Stimulated activated CD8-positive, alpha-beta memory T cell treated with anti-CD3 and anti-CD28 coated beads, Interleukin-15, amount 100 ng/mL, for 4 hours (primary cell): ENCODE measurements around the gene DPH7.
"Not testable (repeated sequence)": the region's sequence is repeated elsewhere in the genome, so short reads cannot be mapped to it uniquely, and the experiment has no call there.

Source experiments
- DNase-seq, 2 donors: peaks; one replicate each; pipeline ENCODE4 v3.0.0-alpha.2; 2020; ENCODE audit warnings: low read depth in 2 of 2

DPH7 gene

GRCh38 chr9:137580954-137581322 lies 2.2 kb upstream of the DPH7 start:
- DNase-seq = no peak

DNA sequence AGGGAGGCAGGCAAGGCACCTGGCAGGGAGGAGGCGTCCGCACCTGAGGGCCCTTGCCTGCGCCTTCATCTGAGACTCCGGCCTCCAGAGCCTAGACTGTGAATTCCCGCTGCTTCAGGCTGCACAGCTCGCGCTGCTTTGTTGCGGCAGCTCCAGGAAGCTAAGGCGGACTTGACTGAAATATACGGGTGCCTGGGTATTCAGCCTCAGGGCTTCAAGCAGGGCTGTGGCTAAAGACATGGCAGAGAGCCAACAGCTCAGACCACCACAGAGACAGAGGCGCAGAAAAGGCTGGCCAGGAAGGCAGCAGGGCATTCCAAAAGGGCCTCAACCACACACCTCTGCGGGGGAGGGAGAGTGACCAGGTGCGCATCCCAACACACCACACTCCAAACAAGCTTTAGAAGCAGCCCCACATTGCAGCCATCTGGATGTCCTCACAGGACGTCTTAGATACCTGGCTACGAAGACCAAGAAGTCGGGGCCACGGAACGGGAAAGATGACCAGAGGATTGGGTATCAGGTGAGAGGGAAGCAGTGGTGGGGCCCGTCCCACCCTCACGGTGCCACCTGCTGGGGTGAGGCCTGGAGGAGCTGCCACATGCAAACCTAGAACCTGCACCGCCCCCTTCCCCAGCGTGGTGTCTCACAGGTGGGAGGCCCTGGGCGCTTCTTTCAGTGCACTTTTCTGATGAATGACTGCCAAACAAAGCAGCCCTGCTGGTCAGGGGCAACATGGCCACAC lies 1.7 kb upstream of the DPH7 start:
- no peak for DNase-seq

GRCh38 chr9:137579259-137579604 lies 507 bp upstream of the DPH7 start:
- DNase-seq = no peak

DNA sequence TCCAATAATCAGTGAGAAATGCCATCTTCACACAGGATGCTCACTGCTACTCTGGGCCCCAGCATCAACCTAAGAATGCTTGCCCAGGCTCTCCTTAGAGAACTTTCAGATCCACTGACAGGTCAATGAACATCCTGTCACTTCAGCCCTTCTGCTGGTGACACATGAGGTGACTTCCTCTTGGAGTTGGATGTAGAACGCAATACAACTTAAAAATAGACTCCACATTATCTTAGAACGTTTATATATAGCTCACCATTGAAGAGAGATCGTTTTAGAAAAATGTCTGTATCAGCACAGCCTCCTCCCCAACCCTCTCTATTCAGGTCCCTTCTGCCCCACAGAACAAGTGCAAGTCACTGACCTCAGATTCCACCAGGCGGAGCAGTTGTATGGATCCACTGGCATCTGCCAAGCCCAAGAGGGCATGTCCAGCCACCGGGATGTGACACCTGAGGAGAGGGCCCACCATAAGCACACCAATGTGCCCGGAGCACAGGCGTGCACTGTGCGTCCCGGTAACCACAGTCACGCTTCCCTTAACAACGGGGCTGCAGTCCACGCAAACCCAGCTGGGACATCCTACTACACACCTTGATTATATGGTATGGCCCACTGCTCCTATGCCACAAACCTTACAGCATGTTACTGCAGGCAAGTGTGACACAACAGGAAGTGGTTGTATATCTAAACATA lies 2.9 kb downstream of the DPH7 start:
- no peak for DNase-seq

DNA sequence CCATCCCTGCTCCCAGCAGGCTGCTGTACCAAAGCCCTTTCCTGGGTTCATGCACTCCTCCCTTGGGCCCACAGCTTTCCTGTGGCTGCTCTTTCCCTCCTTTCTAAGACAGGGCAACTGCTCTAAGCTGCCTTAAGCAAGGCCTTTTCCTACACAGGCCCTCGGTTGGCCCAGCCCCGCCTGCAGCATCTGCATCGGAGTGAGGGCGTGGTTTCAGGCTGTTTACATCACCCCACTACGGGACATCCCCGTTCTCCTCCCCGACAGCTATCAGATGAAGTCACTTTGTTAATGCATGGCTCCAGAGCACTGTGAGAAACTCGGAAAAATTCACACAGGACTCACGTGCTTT lies 3.4 kb downstream of the DPH7 start:
- no peak for DNase-seq

DNA sequence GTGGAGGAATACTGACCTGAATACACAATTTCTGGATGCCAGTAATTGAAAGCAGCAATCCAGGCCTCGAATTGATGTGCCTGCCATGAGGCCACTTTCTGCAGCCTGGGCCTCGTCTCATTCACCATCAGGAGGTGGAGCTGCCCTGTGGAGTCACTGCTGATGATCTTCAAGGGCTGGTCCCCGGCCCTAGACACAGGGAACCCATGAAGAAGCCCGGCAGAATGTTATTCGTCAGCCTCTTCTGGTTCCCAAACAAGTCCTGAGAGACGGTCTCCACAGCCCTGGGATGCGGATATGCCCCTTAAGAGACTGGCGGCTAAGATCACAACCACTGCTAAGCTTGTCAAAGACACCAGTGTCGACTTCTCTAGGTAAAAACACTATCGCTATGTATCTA lies 4.5 kb downstream of the DPH7 start:
- no peak for DNase-seq

GRCh38 chr9:137570566-137570965 lies 8.2 kb downstream of the DPH7 start:
- DNase-seq = no peak

DNA sequence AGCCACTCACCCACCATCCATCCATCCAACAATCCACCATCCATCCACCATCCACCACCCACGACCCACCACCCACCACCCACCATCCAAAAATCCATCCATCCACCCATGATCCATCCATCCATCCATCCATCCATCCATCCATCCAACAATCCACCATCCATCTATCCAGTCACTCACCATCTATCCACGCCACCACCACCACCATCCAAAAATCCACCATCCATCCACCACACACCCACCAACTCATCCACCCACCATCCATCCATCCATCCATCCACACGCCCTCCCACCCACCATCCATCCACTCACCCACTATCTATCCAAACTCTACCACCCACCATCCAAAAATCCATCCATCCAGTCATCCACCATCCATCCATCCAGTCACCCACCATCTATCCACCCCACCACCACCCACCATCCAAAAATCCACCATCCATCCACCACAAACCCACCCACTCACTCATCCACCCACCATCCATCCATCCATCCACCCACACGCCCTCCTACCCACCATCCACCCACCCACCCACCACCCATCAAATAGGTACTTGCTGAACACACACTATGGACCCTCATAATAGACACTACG lies 9.0 kb downstream of the DPH7 start:
- DNase-seq = no peak

GRCh38 chr9:137568445-137568844 lies 10.3 kb downstream of the DPH7 start:
- DNase-seq = not testable (repeated sequence)

GRCh38 chr9:137564817-137565411 lies 13.8 kb downstream of the DPH7 start:
- DNase-seq = no peak

DNA sequence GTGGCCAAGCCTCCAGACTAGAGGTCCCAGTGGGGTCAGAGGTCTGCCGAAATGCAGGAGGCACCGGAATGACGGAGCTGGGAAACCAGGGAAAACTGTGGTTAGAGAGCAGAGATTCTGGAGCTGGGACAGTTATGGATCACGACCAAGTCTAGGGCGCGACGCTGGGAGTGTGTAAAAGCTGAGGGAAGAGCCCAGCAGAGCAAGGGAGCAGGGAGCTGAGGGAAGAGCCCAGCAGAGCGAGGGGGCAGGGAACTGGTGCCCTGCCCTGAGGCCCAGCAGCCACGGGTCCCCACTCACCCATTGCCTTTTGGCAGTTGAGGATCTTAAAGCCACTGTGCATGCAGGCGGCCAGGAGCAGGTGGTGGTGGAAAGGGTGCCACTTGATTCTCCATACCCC lies 14.6 kb downstream of the DPH7 start:
- DNase-seq = no peak

DNA sequence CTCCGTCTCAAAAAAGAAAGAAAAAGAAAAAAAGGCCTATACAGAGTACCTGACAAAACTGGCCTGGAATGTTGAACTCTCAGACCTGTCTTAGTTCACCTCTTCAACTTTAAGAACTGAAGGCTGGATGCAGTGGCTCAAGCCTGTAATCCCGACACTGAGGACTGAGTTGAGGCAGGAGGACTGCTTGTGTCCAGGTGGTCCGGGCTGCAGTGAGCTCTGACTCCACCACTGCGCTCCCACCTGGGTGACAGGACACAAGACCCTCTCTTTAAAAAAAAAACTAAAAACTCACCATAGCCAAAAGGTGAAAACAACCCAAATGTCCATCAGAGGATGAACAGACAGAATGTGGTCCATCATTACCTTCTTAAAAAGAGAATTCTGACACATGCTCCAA lies 20.6 kb downstream of the DPH7 start:
- DNase-seq = no peak

- DNase-seq = no peak
These were observed 22.5 kb downstream of the DPH7 start for GRCh38 chr9:137556069-137556838.

- no peak for DNase-seq
These were observed 23.5 kb downstream of the DPH7 start for GRCh38 chr9:137555179-137555578.

- DNase-seq = no peak
These were observed 24.4 kb downstream of the DPH7 start for GRCh38 chr9:137554349-137554748.

DNA sequence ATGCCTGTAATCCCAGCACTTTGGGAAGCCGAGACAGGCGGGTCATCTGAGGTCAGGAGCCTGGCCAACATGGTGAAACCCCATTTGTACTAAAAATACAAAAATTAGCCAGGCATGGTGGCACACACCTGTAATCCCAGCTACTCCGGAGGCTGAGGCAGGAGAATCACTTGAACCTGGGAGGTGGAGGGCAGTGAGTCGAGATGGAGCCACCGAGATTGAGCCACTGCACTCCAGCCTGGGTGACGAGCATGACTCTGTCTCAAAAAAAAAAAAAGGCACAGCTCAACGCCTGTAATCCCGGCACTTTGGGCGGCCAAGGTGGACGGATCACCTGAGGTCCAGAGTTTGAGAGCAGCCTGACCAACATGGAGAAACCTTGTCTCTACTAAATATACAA lies 25.1 kb downstream of the DPH7 start:
- not testable (repeated sequence) for DNase-seq

DNA sequence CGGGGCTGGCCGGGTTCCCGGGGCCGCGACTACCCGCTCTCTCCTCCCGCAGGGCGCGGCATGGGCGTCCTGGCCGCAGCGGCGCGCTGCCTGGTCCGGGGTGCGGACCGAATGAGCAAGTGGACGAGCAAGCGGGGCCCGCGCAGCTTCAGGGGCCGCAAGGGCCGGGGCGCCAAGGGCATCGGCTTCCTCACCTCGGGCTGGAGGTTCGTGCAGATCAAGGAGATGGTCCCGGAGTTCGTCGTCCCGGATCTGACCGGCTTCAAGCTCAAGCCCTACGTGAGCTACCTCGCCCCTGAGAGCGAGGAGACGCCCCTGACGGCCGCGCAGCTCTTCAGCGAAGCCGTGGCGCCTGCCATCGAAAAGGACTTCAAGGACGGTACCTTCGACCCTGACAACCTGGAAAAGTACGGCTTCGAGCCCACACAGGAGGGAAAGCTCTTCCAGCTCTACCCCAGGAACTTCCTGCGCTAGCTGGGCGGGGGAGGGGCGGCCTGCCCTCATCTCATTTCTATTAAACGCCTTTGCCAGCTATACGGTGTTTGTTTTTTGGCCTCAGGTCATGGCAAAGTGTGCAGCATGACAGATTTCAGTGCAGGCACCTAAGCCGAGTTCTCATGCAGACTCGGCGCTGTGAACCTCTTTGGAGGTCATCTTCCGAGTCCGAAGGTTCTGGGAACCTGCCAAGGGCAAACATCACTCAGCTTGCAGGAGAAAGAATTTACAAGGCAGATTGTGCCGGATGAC lies 26.5 kb downstream of the DPH7 start:
- no peak for DNase-seq

DNA sequence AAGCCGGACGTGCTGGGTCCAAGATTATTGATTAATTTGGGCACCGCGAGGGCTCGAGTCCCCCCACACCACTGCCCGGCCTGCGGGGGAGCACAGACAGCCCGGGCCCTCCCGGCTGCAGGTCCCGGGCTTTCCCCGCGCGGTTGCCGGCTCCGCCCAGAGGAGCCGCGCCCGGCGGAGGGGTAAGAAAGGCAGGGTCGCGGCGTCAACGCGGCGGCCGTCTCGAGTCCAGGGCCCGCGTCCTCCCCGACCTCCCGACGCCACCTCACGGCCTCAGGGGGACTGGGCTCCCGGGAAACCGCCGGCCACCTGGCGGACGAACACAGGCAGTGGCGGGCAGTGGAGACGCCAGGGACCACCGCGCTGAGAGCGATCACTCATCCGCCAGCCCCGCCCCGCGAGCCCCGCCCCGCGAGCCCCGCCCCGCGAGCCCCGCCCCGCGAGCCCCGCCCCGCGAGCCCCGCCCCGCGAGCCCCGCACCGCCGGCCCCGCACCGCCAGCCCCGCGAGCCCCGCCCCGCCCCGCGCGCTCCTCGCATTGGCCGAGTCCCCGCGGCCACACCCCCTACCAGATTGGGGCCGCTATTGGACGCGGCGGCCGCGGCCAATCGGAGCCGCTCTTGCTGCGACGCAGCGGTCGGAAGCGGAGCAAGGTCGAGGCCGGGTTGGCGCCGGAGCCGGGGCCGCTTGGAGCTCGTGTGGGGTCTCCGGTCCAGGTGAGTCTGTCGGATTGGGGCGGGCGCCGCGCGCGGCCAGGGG lies 27.3 kb downstream of the DPH7 start, which contains the start of gene MRPL41:
MRPL41 (plus strand) TSS at position 616 of the 758 bp plus-strand sequence. CDS start 203 bp downstream, outside the sequence.
- peak; percentile 58 to 74 for DNase-seq

- DNase-seq = not testable (repeated sequence)
These were observed 27.8 kb downstream of the DPH7 start for GRCh38 chr9:137550958-137551263.

- DNase-seq = peak in 1 of 2 donors; percentile 16
These were observed 28.5 kb downstream of the DPH7 start, which contains the start of gene PNPLA7 for GRCh38 chr9:137550231-137550621. Gene PNPLA7, minus strand, starts transcription at chr9:137550402. Its CDS starts 205 bp downstream, at chr9:137550197.
